HepG2 (cell line): Measurements from ENCODE around the gene AEBP1. TPM values are rescaled to one million over a fixed set of nuclear protein-coding genes. Genes with fewer than 3 reads are reported as not detected.

ENCODE experiments used
- ASH2L ChIP-seq: fragments of 300-600, 200-600 bp; sonication (generic); IDR thresholded peaks from 2 replicates; pipeline ENCODE4 v1.7.0; 2017; ENCODE audit warnings: low read depth, mild to moderate bottlenecking, moderate library complexity, mixed read lengths, low read length; ENCODE audit not compliant: insufficient read length
- ATF7 ChIP-seq, 2 experiments: fragments of 450-650 bp in 1 of 2; sonication (generic) in 1 of 2; formaldehyde crosslinking in 1 of 2; IDR thresholded peaks; 2 replicates each; pipeline versions ENCODE4 v1.4.0 to v1.6.1; 2016 to 2020; ENCODE audit warnings: antibody characterized with exemption in 1 of 2, mild to moderate bottlenecking in 1 of 2, missing genetic modification reagents in 1 of 2
- HNF4G ChIP-seq, 2 experiments: sonication (generic) in 1 of 2; formaldehyde crosslinking in 1 of 2; IDR thresholded peaks; 2 replicates each; pipeline versions ENCODE4 v1.4.0 to v1.6.1; 2011 to 2020; ENCODE audit warnings: borderline replicate concordance in 2 of 2, low read depth in 2 of 2, mild to moderate bottlenecking in 2 of 2, low read length in 1 of 2, missing genetic modification reagents in 1 of 2, moderate library complexity in 1 of 2
- IKZF4 ChIP-seq: sonication (generic); formaldehyde crosslinking; IDR thresholded peaks from 2 replicates; pipeline ENCODE4 v1.5.1; 2020; ENCODE audit warnings: borderline replicate concordance, mild to moderate bottlenecking, low read depth, missing genetic modification reagents; ENCODE audit errors: not compliant biosample characterization
- MAF1 ChIP-seq: sonication (generic); formaldehyde crosslinking; IDR thresholded peaks from 2 replicates; pipeline ENCODE4 v1.5.0; 2020; ENCODE audit warnings: missing genetic modification reagents, borderline replicate concordance
- ZFP82 ChIP-seq: sonication (generic); formaldehyde crosslinking; IDR thresholded peaks from 2 replicates; pipeline ENCODE4 v1.5.1; 2020; ENCODE audit warnings: mild to moderate bottlenecking, missing genetic modification reagents, borderline replicate concordance
- ZNF3 ChIP-seq: IDR thresholded peaks from 2 replicates; pipeline ENCODE4 v1.7.0; 2017; ENCODE audit warnings: inconsistent platforms
- ZNF550 ChIP-seq: sonication (generic); formaldehyde crosslinking; IDR thresholded peaks from 2 replicates; pipeline ENCODE4 v1.4.0; 2020; ENCODE audit warnings: mild to moderate bottlenecking, missing genetic modification reagents, borderline replicate concordance
- ZNF589 ChIP-seq: sonication (generic); formaldehyde crosslinking; conservative IDR thresholded peaks from 2 replicates; pipeline ENCODE4 v1.8.0; 2022; ENCODE audit warnings: mild to moderate bottlenecking, moderate library complexity, missing genetic modification reagents
- polyA plus RNA-seq, 8 experiments: library from polyadenylated mRNA; depleted of rRNA in 3 of 8; stranded (reverse) in 7 of 8; unstranded in 1 of 8; fragments of >200 nt; fragmentation: Illumina TruSeq in 4 of 8; extraction: Trizol in 4 of 8; gene quantifications; 2 replicates each; pipeline versions ENCODE4 v1.2.1 to v1.2.3, GENCODE V29; 2011 to 2016; ENCODE audit warnings: low read depth in 4 of 8, missing spikeins in 1 of 8, mixed read lengths in 1 of 8; ENCODE audit not compliant: insufficient read depth in 1 of 8
- total RNA-seq, 5 experiments: library from RNA; depleted of rRNA; stranded (reverse); fragments of >200 nt; fragmentation: Illumina TruSeq; extraction: Trizol; gene quantifications; 2 replicates each; pipeline ENCODE4 v1.2.3, GENCODE V29; 2016; ENCODE audit warnings: low read depth in 1 of 5
- TF ChIP-seq, protein P1 (sequence below): sonication (generic); formaldehyde crosslinking; IDR thresholded peaks from 2 replicates; pipeline ENCODE4 v1.4.0; 2020; ENCODE audit warnings: mild to moderate bottlenecking, missing genetic modification reagents
- TF ChIP-seq, protein P2 (sequence below): sonication (generic); formaldehyde crosslinking; IDR thresholded peaks from 2 replicates; pipeline ENCODE4 v1.8.0; 2023; ENCODE audit warnings: mild to moderate bottlenecking, missing genetic modification reagents
- TF ChIP-seq, protein P3 (sequence below): sonication (generic); formaldehyde crosslinking; conservative IDR thresholded peaks from 2 replicates; pipeline ENCODE4 v1.4.0; 2020; ENCODE audit warnings: missing genetic modification reagents
- TF ChIP-seq, protein P4 (sequence below): sonication (generic); formaldehyde crosslinking; IDR thresholded peaks from 2 replicates; pipeline ENCODE4 v1.4.0; 2020; ENCODE audit warnings: missing genetic modification reagents, low read depth, mild to moderate bottlenecking, borderline replicate concordance

The AEBP1 gene
- total and polyA plus RNA-seq, 2 of the 13 experiments (the other 11 are each of a cell fraction or from before 2014, with no cell fraction given), result 0.22 to 0.55 TPM

DNA sequence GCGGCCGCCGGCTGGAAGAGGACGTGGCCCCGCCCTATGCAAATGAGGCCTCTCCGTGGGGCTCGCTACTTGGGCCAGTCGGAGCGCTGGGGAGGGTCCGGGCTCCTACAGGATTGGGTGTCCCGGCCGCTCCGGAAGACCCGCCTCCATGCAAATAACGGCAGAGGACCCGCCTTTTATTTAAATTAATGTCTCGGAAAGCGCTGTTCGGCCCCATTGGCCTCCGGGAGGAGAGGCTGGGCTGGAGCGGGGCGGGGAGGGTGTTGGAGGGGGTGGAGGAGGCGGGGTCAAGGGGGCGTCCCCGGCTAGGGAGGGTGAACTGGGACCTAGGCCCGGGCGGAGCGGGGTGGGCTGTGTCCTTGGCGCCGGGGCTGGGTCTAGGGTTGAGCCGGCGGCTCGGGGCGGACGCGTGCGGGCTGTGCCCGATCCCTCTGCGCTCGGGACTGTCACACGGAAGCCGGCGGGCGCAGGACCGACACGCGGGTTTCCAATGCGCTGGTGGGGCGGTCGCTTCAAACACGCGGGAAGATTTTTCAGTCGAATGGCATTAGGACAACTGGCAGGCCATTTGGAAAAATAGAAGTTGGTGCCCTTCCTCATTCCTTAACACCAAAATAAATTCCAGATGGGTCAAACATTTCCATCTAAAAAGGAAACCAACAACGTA, 21.5 kb upstream of the AEBP1 start (continued):
- TF ChIP-seq ATF7 (IDR thresholded peaks at IDR 0.05) (no peak), ATF7 (CRISPR knock-in tag; IDR thresholded peaks at IDR 0.05) (no peak), ZFP82 (CRISPR knock-in tag) (no peak), IKZF4 (CRISPR knock-in tag) (no peak), ZNF589 (CRISPR knock-in tag) (no peak), HNF4G (IDR thresholded peaks at IDR 0.05; ENCODE audit: borderline replicate concordance, low read depth, low read length) (no peak), HNF4G (CRISPR knock-in tag; IDR thresholded peaks at IDR 0.05; ENCODE audit: borderline replicate concordance, low read depth) (no peak), MAF1 (CRISPR knock-in tag) (no peak), ZNF3 (CRISPR knock-in tag) (no peak), ASH2L (peak; percentile 3), ZNF550 (CRISPR knock-in tag) (no peak)
- TF ChIP-seq, protein P1, sequence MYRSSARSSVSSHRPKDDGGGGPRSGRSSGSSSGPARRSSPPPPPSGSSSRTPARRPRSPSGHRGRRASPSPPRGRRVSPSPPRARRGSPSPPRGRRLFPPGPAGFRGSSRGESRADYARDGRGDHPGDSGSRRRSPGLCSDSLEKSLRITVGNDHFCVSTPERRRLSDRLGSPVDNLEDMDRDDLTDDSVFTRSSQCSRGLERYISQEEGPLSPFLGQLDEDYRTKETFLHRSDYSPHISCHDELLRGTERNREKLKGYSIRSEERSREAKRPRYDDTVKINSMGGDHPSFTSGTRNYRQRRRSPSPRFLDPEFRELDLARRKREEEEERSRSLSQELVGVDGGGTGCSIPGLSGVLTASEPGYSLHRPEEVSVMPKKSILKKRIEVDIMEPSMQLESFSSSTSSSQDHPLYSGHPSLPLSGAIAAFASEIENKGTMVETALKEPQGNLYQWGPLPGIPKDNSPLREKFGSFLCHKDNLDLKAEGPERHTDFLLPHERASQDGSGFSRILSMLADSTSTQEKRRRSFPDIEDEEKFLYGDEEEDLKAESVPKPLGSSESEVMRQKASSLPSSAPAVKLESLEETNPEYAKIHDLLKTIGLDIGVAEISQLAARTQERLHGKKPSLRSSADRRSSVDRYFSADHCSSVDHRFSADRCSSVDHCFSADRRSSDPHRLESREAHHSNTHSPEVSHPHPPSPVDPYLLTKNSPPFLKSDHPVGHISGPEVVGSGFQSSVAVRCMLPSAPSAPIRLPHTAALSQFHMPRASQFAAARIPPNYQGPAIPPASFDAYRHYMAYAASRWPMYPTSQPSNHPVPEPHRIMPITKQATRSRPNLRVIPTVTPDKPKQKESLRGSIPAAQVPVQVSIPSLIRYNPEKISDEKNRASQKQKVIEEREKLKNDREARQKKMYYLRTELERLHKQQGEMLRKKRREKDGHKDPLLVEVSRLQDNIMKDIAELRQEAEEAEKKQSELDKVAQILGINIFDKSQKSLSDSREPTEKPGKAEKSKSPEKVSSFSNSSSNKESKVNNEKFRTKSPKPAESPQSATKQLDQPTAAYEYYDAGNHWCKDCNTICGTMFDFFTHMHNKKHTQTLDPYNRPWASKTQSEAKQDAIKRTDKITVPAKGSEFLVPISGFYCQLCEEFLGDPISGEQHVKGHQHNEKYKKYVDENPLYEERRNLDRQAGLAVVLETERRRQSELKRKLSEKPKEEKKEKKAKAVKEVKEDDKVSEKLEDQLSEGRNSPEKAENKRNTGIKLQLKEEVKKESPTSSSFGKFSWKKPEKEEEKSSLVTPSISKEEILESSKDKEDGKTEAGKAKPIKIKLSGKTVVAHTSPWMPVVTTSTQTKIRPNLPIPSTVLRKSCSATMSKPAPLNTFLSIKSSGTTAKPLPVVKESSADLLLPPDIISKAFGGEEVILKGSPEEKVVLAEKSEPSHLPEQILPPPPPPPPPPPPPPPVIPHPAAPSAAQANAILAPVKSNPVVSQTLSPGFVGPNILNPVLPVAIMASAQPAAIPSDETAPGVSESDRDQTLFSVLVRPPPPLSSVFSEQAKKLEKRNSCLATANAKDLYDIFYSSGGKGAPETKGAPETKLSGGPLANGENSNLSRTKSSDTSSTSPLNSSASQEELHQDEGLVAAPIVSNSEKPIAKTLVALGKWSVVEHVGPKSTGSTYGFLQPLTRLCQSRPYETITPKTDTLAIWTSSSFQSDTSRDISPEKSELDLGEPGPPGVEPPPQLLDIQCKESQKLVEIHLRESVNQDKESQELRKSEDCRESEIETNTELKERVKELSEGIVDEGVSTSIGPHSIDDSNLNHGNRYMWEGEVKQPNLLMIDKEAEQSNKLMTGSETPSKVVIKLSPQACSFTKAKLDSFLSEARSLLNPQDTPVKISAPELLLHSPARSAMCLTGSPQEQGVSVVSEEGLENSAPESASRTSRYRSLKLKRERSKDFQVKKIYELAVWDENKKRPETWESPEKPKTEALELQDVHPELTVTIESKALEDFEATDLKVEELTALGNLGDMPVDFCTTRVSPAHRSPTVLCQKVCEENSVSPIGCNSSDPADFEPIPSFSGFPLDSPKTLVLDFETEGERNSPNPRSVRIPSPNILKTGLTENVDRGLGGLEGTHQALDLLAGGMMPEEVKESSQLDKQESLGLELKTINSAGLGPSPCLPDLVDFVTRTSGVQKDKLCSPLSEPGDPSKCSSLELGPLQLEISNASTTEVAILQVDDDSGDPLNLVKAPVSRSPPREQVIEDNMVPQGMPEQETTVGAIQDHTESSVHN (CRISPR knock-in tag), result no peak
- TF ChIP-seq, protein P2, sequence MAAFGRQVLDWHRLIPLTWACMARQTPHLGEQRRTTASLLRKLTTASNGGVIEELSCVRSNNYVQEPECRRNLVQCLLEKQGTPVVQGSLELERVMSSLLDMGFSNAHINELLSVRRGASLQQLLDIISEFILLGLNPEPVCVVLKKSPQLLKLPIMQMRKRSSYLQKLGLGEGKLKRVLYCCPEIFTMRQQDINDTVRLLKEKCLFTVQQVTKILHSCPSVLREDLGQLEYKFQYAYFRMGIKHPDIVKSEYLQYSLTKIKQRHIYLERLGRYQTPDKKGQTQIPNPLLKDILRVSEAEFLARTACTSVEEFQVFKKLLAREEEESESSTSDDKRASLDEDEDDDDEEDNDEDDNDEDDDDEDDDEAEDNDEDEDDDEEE (CRISPR knock-in tag), result no peak
- TF ChIP-seq, protein P3, sequence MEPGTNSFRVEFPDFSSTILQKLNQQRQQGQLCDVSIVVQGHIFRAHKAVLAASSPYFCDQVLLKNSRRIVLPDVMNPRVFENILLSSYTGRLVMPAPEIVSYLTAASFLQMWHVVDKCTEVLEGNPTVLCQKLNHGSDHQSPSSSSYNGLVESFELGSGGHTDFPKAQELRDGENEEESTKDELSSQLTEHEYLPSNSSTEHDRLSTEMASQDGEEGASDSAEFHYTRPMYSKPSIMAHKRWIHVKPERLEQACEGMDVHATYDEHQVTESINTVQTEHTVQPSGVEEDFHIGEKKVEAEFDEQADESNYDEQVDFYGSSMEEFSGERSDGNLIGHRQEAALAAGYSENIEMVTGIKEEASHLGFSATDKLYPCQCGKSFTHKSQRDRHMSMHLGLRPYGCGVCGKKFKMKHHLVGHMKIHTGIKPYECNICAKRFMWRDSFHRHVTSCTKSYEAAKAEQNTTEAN (CRISPR knock-in tag), result 0 out of 2 replicates have a peak, but pooled peaks have one; percentile 21
- TF ChIP-seq, protein P4, sequence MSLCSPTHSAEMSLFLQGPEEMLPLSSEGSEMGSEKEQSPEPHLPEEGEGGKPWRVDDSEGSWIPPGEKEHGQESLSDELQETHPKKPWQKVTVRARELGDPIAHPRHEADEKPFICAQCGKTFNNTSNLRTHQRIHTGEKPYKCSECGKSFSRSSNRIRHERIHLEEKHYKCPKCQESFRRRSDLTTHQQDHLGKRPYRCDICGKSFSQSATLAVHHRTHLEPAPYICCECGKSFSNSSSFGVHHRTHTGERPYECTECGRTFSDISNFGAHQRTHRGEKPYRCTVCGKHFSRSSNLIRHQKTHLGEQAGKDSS (CRISPR knock-in tag), result no peak
